GM10248 (cell line): ENCODE results near the gene COCH.

Source experiments
- CTCF ChIA-PET: fragments of 300-600 bp; sonication (Branson Sonifier 250); formaldehyde crosslinking; extraction: SDS; loops from one replicate; lab custom pipeline; 2021; ENCODE audit warnings: antibody characterized with exemption; lab: Yijun Ruan, JAX
- POLR2A ChIA-PET: fragments of 350-650 bp; sonication (Branson Sonifier 250); formaldehyde crosslinking; extraction: SDS; loops from one replicate; lab custom pipeline; 2020; ENCODE audit warnings: antibody characterized with exemption; lab: Yijun Ruan, JAX
- DNase-seq: peaks from one replicate; pipeline ENCODE4 v3.0.0; 2012; ENCODE audit errors: extremely low spot score
- CTCF ChIP-seq: IDR thresholded peaks from 2 replicates; pipeline ENCODE4 v1.5.1; 2012; ENCODE audit warnings: mild to moderate bottlenecking, low read depth; ENCODE audit errors: extremely low read depth, missing control alignments, control extremely low read depth

COCH gene

DNA sequence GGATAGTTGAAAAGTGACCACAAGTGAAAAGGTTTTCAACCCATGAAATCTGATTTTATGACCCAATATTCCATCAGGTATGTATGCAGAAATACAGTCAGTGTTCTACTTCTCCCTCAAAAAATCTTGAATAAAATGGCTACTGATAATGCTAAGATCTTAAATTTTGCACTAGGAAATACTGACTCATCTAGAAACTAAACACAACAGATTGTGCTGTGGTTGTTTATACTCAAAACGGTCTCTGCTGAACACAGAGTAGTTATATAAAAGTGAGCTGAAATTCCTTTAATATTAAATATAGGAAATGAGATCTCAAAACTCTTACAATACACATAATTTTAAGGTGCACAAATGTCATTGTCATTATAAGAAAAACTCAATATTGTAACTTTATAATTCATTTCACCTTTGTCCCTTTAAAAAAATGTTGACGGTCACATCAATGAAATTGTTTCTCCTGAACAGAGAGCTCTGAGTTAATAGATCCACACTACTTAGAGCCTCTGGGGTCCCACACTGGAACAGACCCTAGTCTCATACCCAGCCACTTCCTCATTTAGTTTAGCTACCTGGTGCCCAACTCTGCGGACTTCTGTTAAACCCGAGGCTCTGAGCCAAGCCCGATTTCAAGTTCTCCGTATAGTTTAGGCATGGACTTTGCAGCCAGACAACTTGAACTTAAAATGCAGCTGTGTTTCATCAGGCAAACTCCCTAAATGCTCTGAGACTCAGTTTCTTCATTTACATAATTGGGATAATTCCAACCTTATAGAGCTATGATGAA lies 9.3 kb downstream of the COCH start:
- DNase-seq = no peak
- ChIA-PET POLR2A (no interaction called here), CTCF (interaction anchor here (0.8 to 2.6 kb wide), 3 partner anchors 10 to 20 kb away, joined by 3 to 9 read pairs (median 5); partner anchors contain the start of gene COCH)
- no peak for TF ChIP-seq CTCF

- no peak for TF ChIP-seq CTCF
- POLR2A ChIA-PET = no interaction called here
- no peak for DNase-seq
- CTCF ChIA-PET = no interaction called here
Observed at GRCh38 chr14:30884901-30885300, 10.5 kb downstream of the COCH start.

- CTCF ChIA-PET = interaction anchor here (0.8 to 2.2 kb wide), 4 partner anchors 9 to 45 kb away, joined by 3 to 11 read pairs (median 5); partner anchors contain the start of gene COCH
- POLR2A ChIA-PET = no interaction called here
- no peak for DNase-seq
- no peak for TF ChIP-seq CTCF
Observed at GRCh38 chr14:30885840-30886740, 11.7 kb downstream of the COCH start.

GRCh38 chr14:30888480-30889243 lies 14.3 kb downstream of the COCH start:
- no peak for TF ChIP-seq CTCF
- ChIA-PET POLR2A (no interaction called here), CTCF (interaction anchor here (1.1 to 1.7 kb wide), 2 partner anchors 10 to 15 kb away, joined by 5 to 6 read pairs; partner anchors contain the start of gene COCH)
- no peak for DNase-seq

GRCh38 chr14:30889244-30889594 lies 14.9 kb downstream of the COCH start:
- DNase-seq = no peak
- ChIA-PET CTCF (interaction anchor here (0.7 to 1.7 kb wide), 2 partner anchors 15 to 31 kb away, joined by 3 to 6 read pairs; partner anchors contain the start of gene COCH), POLR2A (no interaction called here)
- no peak for TF ChIP-seq CTCF
